ENCODE measurements around the gene TMCC1.
"Not testable (repeated sequence)": the region's sequence is repeated elsewhere in the genome, so short reads cannot be mapped to it uniquely, and the experiment has no call there.

The TMCC1 gene

DNA sequence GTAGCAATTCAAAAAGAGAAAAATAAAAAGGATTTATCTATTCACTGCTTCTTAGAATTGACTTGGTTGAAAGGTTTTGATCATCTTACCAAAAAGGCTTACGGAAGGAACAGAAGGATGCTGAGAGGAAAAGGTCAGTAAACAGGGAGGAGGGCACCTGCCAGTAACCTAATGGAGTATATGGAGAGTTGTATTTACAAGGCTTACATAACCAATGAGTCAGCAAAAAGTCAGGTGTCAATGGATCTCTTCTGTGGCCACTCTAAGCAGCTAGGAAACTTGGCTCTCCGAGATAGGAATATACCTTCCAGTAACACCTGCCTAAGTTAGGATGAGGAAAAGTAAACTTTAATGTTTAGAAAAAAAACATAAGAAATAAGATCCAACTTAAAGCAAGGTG lies 206.6 kb downstream of the TMCC1 start:
- peak; percentile 38 for DNase-seq (ENCODE audit: low spot score)

DNA sequence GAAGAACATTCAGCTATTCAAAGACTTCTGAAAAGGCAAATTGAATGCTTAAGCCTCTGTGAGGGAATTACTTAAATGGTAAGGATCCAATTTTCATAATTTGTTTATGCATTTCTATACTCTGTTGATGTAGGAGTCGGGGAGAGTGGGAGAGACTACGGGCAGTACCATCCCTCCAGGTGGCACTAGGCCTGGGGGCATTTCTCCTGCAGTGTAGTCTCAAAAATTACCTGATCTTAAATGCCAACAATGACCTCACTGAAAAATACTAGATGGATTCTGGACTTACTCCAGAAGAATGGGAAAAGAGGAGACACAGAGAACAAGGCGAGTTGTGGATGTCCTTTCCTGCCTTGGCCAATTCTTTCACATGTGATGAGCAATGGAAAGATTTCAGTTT lies 209.2 kb downstream of the TMCC1 start:
- no peak for DNase-seq (ENCODE audit: low spot score)

DNA sequence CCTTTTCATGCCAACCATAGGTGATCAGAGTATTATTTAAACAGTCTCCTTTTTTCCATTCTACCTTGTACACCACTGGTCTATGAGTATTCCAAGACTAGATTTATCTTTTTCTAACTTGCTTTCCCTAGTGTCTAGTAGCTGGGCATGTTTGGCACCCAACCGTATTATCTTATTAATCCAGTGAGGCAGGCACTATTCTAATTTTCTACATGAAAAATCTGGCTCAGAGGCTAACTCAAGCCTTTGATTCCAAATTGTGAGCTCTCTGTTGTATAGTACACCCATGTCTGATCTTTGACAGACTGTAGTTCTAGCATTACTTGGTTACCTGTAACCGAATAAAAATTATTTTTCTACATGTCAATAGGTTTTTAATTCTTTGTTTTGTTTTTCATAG lies 210.3 kb downstream of the TMCC1 start:
- DNase-seq (ENCODE audit: low spot score), result no peak

DNA sequence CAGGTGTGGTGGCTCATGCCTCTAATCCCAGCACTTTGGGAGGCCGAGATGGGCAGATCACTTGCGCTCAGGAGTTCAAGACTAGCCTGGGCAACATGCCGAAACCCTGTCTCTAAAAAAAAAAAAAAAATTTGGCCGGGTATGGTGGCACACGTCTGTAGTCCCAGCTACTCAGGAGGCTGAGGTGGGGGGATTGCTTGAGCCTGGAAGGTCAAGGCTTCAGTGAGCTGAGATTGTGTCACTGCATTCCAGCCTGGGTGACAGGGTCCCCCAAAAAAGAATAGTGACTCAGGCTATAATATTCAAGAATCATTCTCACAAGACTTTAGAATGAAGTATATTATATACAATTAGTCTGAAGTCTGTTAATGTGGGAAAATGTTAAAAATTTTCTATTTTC lies 216.5 kb downstream of the TMCC1 start:
- DNase-seq (ENCODE audit: low spot score), result no peak

DNA sequence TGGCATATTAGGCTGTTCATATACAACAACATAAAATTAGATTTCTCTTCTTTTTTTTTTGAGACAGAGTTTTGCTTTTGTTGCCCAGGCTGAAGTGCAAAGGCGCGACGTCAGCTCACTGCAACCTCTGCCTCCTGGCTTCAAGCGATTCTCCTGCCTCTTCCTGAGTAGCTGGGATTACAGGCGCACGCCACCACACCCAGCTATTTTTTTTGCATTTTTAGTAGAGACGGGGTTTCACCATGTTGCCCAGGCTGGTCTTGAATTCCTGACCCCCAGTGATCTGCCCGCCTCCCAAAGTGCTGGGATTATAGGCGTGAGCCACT lies 218.8 kb downstream of the TMCC1 start:
- DNase-seq (ENCODE audit: low spot score), result not testable (repeated sequence)

DNA sequence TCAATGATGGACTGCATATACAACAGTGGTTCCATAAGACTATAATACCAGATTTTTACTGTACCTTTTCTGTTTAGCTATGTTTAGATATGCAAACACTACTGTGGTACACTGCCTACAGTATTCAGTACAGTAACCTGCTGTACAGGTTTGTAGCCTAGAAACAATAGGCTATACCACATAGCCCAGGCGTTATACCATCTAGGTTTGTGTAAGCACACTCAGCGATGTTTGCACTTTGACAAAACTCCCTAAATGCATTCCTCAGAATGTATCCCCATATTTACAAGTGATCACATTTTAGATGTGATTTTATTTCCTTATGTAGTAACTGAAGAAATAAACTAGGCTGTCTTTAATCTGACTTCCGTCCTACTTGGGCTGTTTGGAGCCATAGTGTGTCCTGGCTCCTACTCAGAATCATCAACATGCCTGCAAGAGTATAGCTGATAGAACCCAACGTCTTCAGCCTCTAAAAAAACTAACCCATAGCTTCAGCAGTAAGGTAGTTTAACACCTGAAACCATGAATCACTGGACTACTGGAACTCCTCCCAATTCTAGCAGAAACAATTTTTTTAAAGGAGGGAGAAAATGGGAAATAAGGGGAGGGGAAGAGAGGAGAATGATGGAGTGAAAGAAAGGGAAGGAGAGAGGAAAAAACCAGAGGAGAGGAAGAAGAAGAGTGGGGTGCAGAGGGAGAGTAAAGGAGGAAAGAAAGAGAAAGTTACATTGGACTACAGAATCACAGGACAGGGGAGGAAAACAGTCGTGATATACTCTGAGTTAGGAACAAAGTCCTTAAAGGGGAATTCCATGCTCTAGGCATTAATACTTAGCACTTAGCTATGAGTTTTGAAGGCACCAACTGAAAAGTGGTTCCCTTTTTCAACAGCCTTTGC lies 219.4 kb downstream of the TMCC1 start:
- no peak for DNase-seq (ENCODE audit: low spot score)

DNA sequence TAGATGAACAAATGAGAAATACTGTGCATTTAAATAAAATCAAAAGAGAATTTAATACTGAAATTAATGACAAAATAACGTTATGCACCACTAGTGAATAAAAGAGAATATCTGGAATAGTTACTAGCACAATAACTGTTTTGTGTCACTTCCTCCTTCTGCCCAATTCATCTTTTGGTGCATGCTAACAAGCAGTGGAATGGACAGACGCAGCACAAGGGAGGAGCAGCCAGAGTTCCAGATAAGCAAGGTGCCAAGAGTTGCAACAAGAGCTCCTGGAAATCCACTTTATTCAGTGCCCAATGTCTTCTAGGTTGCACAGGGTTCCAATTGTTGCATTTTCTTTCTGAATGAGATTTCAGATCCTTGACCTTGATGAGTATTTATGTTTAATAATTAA lies 220.5 kb downstream of the TMCC1 start:
- peak; percentile 37 for DNase-seq (ENCODE audit: low spot score)

DNA sequence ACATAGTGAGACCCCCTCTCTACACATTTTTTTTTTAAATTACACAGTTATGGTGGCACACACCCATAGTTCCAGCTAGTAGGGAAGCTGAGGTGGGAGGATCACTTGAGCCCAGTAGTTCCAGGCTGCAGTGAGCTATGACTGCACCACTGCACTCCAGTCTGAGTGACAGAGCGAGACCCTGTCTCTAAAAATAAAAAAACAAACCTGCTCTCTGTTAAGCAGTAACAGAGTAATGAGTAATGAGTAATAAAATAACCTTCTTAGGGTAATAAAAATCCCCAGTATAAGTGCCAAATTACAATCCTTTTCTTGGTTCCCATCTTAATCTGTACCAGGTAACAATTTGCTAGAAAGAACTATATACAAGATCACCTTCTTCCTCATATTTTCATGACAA lies 221.1 kb downstream of the TMCC1 start:
- no peak for DNase-seq (ENCODE audit: low spot score)

DNA sequence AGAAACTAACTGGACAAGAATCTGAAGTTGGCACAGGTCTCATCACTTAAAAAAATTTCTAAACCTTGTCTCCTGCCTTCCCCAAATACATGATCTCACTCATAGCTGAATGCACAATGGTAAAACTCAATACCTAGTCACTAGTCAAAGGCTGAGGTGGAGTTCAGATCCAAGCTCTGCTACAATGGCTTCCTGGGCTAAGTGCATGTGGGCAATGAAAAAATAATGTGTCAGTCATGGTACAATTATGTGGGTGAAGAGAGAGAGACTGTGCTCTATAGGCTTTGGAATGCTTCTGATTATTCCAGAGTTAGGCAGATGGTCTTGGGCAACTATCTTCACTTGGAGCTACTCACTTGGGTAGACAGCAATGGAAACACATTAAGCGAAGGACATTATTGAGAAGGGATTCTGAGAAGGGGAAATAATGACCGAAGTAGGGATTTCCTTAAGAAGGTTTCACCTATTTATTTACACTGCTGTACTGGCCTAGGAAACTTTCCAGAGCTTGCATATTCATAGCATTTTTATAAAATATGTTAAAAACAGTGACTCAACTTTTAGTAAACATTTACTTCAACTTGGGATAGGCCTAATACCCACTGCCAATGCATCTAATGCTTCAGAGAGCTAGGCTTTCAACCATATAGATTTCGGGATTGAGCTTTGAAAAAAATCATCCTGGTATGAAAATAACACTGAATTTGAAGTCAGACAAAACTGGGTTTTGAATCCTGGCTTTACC lies 228.3 kb downstream of the TMCC1 start:
- DNase-seq (ENCODE audit: low spot score), result no peak

DNA sequence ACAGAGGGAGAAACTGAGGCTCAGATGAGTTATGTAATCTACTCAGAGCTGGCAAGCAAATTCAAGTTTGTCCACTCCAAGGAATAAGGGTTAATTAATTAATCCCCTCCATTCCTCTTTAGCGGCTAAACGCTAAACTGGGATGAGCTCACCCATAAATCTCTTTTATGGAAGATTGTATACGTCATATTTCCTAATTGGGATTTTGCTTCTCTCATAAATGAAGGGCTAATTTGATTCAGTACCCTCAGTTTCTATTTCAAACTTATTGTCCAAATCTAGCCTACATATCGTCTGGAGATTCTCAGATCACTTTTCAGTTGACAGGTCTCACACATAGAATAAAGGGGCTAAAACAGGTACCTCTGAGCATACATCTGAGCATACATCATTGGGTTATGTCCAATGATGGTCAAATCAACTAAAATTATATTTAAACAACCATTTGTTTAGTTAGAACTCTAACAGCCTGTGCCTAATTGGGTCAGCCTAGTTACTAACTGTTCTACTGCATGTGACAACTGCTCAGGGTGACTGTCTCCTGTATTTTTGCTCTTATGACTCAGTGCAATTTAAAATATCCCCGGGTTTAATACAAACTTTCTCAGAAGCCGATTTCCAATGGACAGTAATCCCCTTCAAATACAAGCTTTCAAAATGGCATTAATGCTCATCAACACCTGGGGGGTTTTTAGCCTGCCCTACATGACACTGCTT lies 229.4 kb downstream of the TMCC1 start:
- DNase-seq (ENCODE audit: low spot score), result no peak

DNA sequence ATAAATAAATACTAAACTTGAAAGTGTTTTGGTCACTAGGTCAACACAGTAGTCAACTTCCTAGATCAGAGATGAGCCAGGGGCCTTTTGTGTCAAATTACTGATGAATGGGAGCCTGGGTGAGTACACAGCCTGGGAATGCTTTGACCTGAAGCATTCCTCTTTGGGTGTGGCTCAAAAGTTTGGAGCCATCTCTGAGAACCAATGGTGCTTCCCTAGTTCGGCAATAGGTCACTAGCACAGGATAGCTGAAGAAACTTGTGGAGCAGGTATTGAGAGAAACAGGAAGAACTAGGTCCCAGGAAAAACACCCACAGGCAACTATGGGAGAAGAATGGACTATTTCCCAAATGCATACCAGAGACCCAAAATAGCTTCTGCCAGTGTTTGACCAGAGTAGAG lies 230.5 kb downstream of the TMCC1 start:
- no peak for DNase-seq (ENCODE audit: low spot score)

DNA sequence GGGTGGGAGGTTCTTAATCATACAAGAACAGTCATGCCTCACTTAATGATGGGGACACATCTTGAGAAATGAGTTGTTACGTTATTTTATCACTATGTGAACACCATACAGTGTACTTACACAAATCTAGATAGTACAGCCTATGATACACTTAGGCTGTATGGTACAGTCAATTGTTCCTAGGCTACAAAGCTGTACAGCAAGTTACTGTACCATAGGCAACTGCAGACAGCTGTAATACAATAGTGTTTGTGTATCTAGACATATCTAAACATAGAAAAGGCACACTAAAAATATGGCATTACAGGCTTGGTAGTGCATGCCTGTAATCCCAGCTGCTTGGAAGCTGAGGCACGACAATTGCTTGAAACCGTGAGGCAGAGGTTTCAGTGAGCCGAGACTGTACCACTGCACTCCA lies 231.3 kb downstream of the TMCC1 start:
- DNase-seq (ENCODE audit: low spot score), result no peak

DNA sequence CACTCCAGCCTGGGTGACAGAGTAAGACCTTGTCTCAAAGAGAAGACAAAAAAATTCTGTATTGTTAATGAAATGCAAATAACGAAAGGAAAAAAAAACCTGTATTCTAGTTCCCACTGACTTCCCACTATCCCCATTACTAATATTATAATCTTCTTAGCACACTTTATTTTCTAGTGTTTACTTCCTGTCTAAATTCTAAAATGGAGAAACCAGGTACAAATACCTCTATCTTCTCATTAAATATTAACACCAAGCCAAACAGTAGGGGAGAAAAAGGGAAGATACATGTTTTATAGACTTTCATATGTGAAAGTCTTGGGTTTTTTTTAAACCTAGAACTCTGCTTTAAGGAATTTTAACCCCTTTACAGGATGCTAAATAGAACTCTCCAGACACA lies 231.7 kb downstream of the TMCC1 start:
- DNase-seq (ENCODE audit: low spot score), result no peak

DNA sequence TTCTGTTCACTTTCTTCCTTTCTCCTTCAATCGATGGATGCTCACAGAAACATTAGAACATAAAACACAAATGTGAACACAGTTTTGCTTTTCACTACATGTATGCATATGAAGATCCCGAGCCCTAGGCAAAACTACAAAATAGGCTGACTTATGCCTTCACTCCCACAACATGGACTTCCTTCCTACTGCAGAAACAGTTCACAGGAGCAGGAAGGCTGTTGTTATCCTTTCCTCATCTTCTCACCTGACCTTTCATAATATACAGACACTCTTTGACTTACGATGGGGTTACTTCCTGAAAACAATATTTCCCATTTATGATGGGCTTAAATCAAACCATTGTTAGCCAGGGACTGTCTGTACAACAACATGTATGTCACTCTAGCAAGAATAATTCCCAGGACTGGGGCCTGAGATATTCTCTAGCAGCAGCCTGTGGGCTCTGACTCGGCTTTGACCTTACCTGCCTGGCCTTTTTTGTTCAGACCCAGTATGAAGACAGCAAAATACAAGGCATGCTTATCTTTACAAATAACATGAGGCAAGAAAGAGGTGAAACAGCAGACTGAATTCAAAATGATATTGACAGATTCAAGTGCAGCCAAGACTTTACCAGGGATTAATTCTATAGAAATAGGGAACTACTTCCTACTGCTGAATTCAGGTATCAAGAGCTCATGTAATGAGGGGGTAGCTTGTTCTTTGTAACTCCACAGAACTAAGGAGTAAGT lies 235.2 kb downstream of the TMCC1 start:
- DNase-seq (ENCODE audit: low spot score), result no peak

DNA sequence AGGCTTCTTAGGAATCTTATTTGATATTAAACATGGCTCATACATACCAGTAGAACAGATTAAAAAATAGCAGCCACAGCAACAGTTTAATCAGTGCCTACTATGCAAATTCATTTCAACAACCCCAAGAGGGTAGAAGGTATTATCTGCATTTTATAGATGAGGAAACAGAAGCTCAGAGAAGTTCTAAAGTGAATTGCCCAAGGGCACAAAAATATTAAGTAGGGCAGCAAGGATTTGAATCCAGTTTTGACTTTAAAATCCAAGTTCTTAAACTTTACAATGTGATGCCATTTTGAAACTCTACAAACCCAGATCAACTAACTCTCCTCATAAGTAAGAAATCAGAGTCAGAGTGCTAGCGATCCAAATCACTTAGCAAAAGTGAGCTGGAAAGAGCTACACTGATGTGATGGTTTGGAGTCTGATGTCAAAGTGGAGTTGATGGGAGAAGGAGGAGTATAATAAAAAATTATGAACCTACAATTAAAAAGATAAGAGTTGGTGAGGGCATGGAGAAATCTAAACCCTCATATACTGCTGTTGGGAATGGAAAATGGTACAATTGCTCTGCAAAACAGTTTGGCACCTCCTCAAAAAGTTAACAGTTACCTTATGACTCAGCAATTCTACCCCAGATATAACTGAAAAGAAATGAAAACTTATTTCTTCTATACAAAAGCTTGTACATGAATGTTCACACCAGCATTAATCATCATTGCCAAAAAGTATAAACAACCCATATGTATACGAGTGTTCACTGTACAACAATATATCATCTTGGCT lies 236.1 kb downstream of the TMCC1 start:
- DNase-seq (ENCODE audit: low spot score), result peak; percentile 42

DNA sequence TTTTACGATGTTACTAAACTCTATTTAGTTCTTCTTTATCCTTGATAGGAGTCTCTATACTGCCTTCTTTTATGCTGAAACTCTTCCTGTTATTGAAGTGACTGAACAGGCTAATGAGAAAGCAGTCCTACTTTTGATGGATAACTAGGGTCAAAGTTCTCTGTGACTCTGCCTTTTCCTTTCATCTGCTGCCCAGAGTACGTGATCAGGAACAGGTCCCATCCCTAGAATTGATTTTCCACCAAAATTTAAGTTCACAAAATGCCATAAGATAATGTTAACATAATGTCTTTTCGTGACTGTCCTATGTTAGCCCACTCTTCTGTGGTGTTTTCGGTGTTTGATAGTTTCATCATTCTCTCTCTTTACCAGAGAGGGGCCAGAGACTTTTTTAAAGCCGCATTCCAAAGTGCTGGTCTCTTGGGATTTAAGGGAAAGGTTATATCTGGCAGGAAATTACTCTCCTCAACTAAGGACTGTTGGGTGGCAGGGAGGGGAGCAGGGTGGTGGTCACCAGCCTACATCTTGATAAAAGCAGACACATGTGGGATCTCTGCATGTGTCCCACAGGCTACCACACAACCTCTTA lies 236.8 kb downstream of the TMCC1 start:
- no peak for DNase-seq (ENCODE audit: low spot score)

DNA sequence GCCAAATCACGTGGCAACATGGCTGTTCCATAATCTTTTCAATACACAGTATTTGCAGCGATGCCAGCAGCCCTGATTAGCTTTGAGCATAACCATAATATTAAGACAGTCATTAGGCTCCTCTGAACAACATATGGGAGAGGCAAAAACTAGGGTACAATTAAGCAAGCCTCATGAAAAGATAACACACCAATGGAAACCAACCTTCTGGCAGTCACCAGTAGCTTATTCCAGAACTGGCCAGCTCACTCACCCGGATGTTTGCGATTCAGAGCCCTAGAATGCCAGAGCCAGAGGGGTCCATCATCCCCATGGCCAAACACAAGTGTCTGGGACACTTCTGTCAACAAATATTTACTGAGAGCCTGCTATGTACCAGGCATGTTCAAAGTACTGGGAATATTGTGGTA lies 238.2 kb downstream of the TMCC1 start:
- DNase-seq (ENCODE audit: low spot score), result peak; percentile 37

DNA sequence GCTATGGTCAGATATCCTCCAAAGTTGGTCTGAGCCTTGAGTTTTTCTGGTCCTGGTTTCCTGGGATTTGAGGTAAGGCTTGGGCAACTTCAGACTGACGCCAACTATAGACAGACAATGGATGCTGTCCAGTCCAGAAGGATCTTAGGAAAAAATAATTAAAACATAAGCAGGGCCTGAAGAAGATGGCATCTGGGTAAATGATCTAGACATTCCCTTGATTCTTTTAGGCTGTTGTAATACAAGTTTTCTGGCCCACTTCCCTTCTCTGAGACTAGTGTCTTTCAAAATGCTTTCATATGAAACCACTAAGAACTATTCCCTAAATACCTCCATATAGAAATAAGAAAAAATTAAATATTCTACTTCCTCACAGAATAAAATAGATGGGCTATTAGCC lies 239.4 kb downstream of the TMCC1 start:
- no peak for DNase-seq (ENCODE audit: low spot score)

DNA sequence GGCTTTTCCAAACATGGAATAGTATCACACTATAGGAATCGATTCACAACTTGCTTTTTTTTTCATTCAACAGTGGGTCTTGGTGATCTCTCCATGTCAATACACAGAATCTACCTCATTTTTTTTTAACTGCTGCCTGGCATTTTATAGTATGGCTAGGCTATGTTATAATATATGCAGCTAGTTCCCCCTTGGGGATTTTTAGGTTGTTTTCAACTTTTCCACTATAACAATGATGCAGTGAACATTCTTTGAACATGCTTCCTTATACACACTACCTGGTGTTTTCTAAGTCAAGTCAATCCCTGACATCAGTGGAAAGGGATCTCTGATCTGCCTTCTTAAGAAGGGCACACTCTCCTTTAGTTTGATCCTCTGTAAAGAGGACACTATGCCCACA lies 240.5 kb downstream of the TMCC1 start:
- no peak for DNase-seq (ENCODE audit: low spot score)

DNA sequence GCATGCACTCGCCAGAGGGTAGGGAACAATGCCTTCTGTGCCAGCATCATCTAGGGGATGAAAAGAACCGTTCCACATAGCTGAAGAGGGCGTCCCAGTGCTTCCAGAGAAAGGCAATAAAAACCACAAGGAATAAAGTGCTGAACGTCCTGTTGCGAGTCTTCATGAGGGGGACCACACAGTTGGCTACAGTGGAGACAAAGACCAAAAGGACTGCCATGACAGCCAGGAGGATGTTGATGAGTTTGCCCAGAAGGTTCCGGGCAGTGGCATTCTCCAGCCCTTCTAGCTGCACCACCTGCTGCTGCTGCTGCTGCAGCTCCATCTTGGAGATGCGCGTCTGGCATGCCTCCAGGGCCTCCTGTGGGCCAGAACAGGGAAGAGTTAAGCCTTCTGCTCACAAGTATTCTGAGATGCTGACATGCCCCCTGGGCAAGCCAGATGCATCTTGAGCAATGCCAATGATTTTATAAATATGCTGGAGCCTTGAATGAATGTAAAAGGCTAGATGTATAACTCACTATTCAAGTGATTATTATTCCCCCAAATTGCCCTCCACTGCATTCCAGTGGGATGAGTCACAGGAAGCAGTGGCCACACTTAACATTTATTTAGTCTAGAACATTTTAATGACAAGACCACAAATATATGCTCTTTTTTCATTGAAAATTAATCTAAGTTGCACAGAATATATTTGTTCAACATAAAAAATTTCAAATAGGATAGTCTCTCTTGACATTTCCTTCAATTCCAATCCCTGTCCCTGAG lies 241.9 kb downstream of the TMCC1 start:
- DNase-seq (ENCODE audit: low spot score), result no peak

Measured in hematopoietic multipotent progenitor cell treated with erythropoietin and hydrocortisone succinate and interleukin-3 and kit ligand, for 15 days (in vitro differentiated cells).